Stimulated activated CD8-positive, alpha-beta memory T cell treated with anti-CD3 and anti-CD28 coated beads, Interleukin-15, amount 100 ng/mL, for 4 hours (primary cell): ENCODE results near the gene STAT1.
"Not testable (repeated sequence)": the region's sequence is repeated elsewhere in the genome, so short reads cannot be mapped to it uniquely, and the experiment has no call there.

Experiments used
- DNase-seq, 2 donors: peaks; one replicate each; pipeline ENCODE4 v3.0.0-alpha.2; 2020; ENCODE audit warnings: low read depth in 2 of 2

Gene STAT1

GRCh38 chr2:191006997-191007783, 6.8 kb downstream of the STAT1 start:
- DNase-seq = no peak

DNA sequence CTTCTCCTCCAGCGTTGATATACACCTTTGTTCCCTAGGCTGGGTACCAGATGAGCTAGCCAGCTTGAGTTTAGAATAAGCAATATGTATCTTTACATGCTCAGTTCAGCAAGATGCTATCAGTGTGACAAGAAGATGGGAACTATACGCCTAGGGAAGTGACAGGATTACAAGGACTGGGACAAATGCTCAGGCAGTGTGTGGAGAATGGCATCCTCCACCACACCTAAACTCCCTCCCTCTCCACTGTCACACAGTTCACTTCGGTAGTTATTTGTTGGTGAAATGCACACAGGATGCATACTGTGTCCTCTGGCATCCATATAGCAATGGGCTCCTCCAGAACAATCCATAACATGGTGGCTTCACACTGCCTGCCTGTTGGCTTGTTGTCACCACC, 7.7 kb downstream of the STAT1 start:
- no peak for DNase-seq

- DNase-seq = no peak
Measured at GRCh38 chr2:191003405-191004309, 10.3 kb downstream of the STAT1 start.

DNA sequence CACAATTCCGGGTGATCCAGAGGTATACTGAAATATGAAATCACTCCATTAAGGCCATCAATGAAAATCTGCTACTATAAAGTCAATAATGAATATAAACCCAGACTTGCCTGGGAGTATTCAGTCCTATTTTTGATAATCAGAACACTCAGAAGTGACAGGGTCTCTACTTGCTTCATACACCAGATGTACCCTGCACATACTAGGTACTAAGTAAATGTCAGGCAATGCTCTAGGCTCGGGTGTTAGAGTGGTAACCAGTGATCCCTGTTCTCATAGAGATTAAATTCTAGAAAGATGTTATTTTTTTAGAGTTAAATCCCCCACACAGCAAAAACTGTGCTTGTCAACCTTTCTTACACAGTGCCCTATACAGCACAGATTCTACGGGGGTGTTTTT, 12.3 kb downstream of the STAT1 start:
- no peak for DNase-seq

DNA sequence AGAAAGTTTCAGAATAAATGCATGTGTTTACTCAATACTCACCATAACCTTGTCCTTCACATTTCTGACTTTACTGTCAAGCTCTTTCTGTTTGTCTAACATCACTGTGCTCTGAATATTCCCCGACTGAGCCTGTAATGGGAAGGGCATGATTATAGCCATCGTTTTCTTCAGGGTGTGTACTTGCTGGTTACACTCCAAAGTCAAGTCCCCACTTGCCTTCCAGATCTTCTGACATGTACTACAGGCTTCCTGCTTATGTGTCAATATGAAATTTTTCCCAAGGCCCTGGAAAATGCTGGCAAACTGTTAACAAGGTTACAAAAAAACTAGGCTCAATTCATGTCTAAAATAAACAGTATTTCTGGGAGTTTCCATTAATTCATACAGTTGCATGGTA, 12.9 kb downstream of the STAT1 start:
- DNase-seq = no peak

- DNase-seq = no peak
Measured at GRCh38 chr2:190999949-191000665, 13.9 kb downstream of the STAT1 start.

DNA sequence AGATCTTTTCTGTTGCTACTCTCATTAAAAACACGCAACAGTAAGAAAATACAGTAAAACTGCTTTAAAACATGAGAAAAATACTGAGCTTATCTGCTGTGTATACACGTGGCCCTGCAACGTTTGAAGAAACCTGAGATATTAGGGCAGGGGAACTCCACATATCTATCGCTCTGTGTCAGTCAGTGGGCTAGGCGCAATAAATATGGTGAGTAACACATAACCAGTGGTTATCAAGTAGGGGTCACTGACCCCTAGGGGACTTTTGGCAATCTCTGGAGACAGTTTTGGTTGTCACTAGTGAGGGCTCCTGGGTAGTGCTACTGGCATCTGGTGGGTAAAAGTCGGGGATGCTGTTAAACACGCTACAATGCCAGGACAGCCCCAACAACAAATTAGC, 14.9 kb downstream of the STAT1 start:
- no peak for DNase-seq

GRCh38 chr2:190997526-190998113, 16.4 kb downstream of the STAT1 start:
- DNase-seq = no peak

DNA sequence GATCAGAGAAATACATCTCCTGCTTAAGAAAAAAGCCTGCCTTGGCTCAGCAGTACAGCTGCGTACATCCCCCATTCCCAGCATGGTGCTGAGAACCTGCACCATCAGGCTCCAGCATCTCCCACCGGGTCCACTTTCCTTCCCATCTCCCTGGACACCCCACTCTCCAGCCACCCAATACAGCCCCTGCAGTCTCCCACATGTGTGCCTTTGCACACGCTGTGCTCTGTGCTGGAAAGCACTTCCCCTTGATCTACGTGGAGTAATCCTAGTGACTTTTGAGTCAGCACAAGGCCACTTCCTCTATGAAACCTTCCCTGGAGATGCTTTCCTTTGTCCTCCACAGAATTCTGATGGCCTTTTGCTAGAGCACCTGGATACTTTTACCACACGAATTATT, 17.0 kb downstream of the STAT1 start:
- no peak for DNase-seq

- no peak for DNase-seq
Measured at GRCh38 chr2:190996338-190996946, 17.5 kb downstream of the STAT1 start.

GRCh38 chr2:190995315-190995714, 18.7 kb downstream of the STAT1 start:
- not testable (repeated sequence) for DNase-seq

DNA sequence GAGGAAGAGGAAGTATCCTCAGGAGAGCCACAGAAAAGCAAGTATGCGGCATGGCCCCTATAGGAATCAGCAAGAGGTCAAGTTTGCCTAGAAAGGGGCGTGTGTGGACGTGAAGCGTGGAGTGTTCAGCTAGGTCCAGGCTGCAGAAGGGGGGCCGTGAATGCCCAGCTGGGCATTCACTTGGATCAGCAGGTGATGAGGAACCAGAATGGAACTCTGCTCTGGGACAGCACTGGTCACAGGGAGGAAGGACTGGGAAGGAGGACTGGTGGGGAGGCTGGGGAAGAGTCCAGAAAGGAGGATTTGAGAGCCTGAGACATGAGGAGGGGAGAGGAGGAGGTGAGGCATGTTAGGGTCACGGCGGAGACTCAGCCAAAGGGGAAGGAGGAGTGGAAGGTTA, 19.8 kb downstream of the STAT1 start:
- DNase-seq = no peak

DNA sequence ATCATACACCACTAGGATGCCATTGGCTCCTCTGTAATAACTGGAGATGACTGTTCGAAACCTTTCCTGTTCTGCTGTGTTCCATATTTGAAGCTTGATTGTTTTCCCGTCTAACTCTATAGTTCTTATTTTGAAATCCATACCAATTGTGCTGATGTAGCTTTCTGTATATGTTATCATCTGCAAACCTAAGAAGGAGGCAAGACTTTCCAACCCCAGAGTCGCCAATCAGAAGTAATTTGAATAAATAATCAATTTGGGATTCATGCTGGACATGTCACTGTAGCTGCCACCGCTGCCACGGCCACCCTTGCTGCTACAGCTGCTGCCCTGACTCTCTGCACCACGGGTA, 20.7 kb downstream of the STAT1 start:
- DNase-seq = no peak

- DNase-seq = no peak
Measured at GRCh38 chr2:190990132-190990531, 23.8 kb downstream of the STAT1 start.

DNA sequence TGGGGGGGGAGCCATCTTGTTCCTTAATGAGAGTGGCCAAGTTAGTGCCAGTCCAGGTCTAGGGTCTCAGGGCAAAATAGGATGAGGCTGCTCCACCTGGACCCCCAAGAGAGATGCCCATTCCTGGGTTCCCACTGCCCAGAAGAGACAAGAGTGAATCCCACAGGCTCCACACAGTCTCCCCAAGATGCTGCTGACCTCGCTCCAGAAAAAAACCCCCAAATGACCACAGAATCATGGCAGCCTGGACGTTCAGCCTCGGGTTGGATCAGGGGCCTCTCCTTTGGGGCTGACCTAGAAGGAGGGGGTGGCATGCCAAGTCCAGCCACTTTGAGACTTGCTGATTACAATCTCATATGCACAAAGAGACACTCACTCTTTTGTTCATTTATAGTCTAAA, 25.1 kb downstream of the STAT1 start:
- no peak for DNase-seq

DNA sequence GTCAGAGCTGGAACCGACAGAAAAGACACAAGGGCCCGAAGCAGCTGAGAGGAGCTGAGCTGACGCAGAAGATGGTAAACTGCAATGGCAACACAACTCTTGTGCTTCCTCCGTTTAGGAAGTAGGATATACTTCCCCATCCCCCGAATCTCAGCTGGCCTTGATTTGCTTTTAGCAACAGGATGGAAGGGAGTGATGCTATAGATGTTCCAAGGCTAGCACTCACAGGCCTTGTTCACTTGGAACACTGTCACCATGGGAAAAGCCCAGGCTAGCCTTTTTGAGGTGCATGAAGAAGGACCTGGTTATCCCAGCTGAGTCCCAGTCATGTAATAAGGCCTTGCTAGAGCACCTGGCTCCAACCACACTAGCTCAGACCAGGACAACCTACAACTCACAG, 26.0 kb downstream of the STAT1 start:
- no peak for DNase-seq

GRCh38 chr2:190987116-190987515, 26.9 kb downstream of the STAT1 start:
- no peak for DNase-seq

DNA sequence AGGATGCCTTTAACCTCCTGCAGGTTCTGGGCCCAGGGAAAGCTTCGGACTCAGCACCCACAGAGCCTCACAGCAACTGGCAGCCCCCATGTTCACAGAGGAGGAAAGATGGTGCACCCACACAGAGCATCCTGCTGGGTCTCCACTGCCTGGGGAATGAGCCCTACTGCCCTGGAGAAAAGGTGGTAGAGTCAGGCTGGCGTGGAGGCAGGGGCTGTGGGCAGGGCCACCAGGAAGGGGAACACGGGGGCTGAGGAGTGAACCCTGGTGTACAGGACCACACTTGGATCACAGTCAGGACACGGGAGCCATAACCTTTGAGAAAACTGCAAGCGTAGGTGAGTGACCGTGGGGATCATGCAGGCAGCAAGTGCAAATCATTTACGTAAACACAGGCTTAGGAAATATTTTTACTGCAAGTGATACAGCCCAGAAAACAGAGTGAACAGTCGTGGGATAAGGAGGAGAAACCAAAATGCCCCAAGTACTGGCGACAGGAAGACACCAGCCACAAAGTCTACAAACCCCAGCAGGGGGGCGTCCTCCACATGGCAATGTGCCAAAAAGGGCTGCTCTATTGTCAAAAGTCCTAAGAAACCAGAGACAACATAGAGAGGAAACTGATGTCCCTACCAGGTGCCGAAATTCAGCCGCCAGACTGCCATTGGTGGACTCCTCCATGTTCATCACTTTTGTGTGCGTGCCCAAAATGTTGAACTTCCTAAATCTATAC, 27.6 kb downstream of the STAT1 start:
- DNase-seq = no peak

DNA sequence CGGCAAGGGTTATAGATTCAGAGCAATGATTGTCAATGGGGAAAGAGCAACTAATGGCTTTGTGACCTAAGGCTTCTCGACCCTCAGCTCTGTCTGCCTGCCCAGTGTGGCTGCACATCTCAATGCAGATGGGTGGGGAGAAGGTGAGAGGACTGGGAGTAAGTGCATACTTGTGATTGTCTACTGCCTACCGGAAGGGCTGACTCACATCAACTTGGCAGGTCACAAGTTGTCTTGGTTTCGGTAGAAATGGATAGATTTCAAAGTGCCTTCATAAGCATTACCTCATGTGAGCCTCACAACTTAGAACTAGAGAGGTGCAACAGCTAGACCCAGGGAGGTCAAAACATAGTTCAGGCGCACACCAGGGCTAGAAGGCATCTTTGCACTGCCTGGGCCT, 29.4 kb downstream of the STAT1 start:
- DNase-seq = no peak

GRCh38 chr2:190982262-190983034, 31.5 kb downstream of the STAT1 start:
- no peak for DNase-seq
